Measurements from ENCODE around the gene LSM7.
"Not testable (repeated sequence)": the region's sequence is repeated elsewhere in the genome, so short reads cannot be mapped to it uniquely, and the experiment has no call there.

LSM7 gene

DNA sequence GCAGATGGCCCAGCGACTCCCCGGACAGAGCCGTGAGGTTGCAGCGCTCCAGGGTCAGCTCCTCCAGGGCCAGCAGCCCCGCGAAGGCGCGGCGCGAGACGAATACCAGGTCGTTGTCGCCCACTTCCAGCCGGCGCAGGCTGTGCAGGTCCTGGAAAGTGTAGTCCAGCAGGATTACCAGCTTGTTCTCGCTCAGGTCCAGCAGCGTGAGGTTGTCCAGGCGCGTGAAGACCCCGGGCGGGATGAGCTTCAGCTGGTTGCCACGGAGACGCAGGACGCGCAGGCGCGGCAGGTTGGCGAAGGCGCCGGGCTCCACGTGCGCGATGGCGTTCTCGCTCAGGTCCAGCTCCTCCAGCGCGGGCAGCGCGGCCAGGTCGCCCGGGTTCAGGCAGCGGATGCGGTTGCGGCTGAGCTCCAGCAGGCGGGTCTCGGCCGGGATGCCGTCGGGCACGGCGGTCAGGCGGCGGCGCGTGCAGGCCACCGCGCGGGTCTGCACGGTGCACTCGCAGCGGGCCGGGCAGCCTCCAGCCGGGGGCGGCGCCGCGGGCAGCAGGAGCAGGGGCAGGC, 37.1 kb downstream of the LSM7 start:
- no peak for DNase-seq

DNA sequence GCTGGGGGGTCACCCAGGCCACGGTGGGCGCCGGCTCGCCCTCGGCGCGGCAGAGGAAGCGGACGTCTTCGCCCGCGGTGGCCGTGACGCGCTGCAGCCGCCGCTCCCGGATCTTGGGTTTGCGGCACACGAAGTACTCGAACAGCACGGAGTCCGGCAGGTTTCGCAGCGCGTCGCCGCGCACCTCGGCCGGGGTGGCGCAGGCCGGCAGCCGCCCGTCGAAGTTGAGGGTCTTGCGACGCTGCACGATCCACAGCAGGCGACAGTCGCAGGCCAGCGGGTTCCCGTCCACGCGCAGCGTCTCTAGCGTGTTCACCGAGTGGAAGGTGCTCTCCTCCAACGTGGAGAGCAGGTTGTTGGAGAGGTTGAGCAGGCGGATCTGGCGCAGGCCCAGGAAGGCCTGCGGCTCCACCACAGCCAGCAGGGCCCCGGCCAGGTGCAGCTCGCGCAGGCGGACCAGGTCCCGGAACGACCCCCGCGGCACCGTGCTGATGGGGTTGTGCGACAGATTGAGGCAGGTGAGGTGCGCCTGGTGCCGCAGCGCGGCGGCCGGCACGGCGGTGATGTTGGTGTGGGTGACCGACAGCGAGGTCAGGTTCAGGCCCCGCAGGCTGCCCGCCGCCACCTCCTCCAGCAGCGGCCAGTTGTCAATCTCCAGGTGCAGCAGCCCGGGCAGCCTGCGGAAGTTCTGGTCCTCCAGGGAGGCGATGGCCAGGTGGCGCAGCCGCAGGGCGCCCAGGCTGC, 37.8 kb downstream of the LSM7 start:
- DNase-seq = no peak

GRCh38 chr19:2289714-2290435, 38.5 kb downstream of the LSM7 start:
- DNase-seq = peak in 2 of 4 experiments; percentile 57 to 58

DNA sequence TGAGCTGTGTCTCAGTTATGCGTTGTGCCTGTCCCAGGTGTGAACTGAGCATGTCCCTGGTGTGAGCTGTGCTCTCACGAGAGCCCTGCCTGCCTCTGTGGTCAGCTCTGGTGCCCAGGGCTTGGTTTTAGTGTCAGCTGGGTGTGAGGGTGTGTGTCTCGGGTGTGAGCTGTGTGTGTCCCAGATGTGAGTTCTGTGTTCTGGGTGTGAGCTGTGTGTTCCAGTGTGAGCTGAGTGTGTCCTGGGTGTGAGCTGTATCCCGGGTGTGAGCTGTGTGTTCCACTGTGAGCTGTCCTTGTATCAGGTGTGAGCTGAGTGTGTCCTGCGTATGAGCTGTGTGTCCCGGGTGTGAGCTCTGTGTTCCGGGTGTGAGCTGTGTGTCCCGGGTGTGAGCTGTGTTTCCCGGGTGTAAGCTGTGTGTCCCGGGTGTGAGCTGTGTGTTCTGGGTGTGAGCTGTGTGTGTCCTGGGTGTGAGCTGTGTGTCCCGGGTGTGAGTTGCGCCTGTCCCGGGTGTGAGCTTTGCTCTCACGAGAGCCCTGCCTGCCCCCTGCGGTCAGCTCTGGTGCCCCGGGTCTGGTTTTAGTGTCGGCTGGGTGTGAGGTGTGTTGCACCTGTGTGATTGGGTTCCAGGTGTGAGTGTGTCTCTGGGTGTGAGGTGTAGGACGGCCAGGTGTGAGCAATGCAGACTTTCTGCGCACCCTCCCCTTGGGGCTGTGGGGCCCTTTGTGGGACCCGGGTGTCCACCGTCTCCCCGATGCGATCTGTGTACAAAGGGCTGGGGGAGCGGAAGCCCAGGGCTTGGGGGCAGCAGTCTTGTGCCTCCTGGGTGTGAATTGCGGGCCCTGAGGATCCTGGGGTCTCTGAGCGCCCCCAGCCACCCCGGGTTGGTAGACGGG, 39.3 kb downstream of the LSM7 start:
- DNase-seq = no peak

- DNase-seq = no peak
Measured at GRCh38 chr19:2288338-2288817, 40.0 kb downstream of the LSM7 start.

- no peak for DNase-seq
Measured at GRCh38 chr19:2287585-2288337, 40.6 kb downstream of the LSM7 start.

DNA sequence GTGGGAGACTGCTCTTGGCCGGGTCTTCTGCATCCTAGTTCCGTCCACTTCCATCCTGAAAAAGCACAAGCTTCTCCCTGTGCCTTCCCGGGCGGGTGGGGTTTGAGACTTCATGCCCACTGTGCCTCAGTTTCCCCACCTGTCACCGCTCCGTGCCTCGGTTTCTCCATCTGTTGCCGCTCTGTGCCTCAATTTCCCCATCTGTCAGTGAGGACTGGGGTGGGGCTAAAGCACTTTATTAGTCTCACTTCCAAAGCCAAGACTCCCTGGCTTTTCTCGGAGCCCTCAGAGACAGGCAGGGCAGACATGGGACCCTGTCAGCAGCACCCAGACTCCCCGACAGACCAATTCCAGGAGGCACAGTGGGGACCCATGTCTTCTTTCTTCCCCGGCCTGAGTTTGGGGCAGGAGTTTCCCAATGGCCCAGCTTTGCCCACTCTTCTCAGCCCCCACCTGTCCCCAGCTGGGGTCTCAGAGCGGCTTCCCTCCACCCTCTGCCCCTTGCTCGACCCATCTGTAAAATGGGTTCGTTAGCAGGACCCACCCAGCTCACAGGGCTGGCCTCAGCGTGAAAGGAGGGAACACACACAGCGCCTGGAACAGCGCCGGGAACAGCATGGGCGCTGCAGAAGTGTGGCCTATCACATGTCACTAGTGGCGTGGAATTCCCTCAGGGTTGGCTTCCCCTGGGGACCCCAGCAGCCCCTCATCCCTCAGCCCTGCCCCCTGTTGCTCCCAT, 41.8 kb downstream of the LSM7 start:
- DNase-seq = no peak

DNA sequence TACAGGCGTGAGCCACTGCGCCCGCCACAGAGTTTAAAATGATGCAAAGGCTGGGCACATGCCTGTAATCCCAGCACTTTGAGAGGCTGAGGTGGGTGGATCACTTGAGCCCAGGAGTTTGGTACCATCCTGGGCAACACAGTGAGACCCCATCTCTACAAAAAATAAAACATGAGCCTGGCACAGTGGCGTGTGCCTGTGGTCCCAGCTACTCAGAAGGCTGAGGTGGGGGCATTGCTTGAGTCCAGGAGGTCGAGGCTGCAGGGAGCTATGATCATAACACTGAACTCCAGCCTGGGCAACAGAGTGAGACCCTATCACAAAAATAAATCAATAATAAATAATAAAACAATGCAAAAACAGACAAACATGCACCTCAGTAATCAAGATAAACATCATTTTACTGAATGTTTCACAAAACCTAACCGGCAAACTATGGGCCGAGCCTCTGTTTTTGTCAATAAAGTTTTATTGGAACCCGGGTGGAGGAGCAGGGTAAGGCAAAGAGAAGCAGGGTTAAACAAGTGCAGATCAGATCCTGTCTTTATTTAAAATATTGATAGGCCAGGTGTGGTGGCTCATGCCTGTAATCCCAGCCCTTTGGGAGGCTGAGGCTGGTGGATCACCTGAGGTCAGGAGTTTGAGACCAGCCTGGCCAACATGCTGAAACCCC, 44.4 kb downstream of the LSM7 start:
- DNase-seq = no peak

- no peak for DNase-seq
Measured at GRCh38 chr19:2282862-2283237, 45.5 kb downstream of the LSM7 start.

- no peak for DNase-seq
Measured at GRCh38 chr19:2282062-2282861, 46.1 kb downstream of the LSM7 start, which contains the start of gene PEAK3. Gene PEAK3 (minus strand): TSS chr19:2282175. CDS start chr19:2280931, 1,244 bp downstream.

- not testable (repeated sequence) for DNase-seq
Measured at GRCh38 chr19:2281265-2282061, 46.9 kb downstream of the LSM7 start.

GRCh38 chr19:2280633-2281264, 47.6 kb downstream of the LSM7 start:
- no peak for DNase-seq

DNA sequence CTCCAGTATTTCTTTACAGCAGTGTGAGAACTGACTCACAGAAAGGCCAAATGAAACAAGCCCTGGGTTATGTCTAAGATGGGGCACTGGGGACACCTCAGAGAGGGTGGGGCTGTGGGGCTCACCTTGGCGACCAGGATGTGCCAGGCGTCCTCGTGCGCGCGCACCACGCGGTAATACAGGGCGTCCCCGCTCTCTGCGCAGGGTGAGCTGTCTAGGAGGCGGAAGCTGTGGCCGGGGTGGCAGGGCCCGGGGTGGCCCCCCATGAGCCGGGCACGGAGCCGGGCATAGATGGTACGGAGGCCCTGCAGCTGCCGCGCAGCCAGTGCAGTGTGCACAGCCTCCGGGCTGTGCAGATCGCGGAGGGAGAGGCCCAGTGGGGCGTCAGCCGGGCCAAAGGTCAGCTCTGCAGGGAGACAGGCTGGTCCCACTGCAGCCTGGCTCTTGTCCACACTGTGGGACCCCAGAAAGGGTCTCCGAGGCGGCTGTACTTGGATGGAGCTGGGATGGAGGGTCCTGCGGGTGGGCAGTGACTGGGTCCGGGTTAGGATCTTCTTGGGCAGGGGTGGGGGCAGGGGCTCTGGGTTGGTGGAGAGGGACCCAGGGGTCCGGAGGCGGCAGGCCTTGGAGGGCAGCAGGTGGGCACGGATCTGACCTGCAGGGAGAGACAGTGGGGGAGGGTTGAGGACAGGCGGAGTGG, 49.8 kb downstream of the LSM7 start:
- DNase-seq = no peak

DNA sequence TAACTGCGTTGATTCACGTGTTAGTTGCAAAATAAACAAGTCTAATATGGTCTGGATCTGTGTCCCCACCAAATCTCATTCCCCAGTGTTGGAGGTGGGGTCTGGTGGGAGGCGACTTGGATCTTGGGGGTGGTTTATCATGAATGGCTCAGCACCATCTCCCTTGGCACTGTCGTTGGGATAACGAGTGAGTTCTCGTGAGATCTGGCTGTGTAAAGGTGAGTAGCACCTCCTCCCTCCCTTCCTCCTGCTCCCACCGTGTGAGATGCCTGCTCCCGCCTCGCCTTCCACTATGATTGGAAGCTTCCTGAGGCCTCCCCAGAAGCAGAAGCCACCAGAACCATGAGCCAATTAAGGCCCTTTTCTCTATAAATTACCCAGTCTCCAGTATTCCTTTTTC, 51.2 kb downstream of the LSM7 start:
- DNase-seq = no peak

DNA sequence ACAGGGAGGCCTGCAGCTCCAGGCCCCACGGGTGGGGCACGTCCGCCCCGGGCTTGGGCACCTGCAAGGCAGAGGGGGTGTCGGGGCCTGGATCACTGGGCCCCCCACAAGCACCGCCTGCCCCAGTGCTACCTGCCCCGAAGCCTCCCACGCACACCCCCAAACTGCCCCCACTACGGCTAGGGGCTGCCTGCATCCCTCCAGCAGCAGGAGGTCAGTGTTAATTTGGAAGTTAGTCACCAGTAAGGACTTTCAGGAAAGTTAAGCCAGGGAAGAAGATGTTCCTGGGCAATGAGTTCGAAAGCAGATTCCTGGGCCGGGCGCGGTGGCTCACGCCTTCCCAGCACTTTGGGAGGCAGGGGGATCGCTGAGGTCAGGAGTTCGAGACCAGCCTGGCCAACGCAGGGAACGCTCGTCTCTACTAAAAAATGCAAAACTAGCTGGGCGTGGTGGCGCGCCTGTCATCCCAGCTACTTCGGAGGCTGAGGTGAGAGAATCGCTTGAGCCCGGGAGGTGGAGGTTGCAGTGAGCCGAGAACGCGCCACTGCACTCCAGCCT, 51.9 kb downstream of the LSM7 start:
- no peak for DNase-seq

GRCh38 chr19:2275588-2276428, 52.6 kb downstream of the LSM7 start:
- no peak for DNase-seq

All from activated CD4-positive, CD25-positive, alpha-beta regulatory T cell (primary cell).